NT2/D1 (cell line): ENCODE measurements around the gene NSFL1C.

Source experiments
- YY1 ChIP-seq: IDR thresholded peaks from 2 replicates; pipeline ENCODE4 v1.6.1; 2011; ENCODE audit not compliant: insufficient read length, insufficient read depth
- ZNF274 ChIP-seq: IDR thresholded peaks from 2 replicates; pipeline ENCODE4 v1.6.1; 2011; ENCODE audit warnings: mild to moderate bottlenecking, low read depth, low read length

- TF ChIP-seq ZNF274 (no peak), YY1 (peak; percentile 86)
Observed at GRCh38 chr20:1466211-1467081, at the start of gene NSFL1C.
